Fibroblast of mammary gland (primary cell): Measurements from ENCODE around the gene GLIS1.

Experiments used
- DNase-seq: peaks from one replicate; pipeline ENCODE4 v3.0.0-alpha.2; 2010; ENCODE audit warnings: low read depth
- H3K4me3 ChIP-seq: 2 replicates; pipeline ENCODE4 v1.5.1; 2011; ENCODE audit warnings: low read depth, mild to moderate bottlenecking, low read length, moderate library complexity; ENCODE audit not compliant: control insufficient read depth
- CTCF ChIP-seq: conservative IDR thresholded peaks from 2 replicates; pipeline ENCODE4 v1.5.1; 2011; ENCODE audit warnings: low read depth, low read length, inconsistent platforms; ENCODE audit not compliant: control insufficient read depth, insufficient read depth

Gene GLIS1

DNA sequence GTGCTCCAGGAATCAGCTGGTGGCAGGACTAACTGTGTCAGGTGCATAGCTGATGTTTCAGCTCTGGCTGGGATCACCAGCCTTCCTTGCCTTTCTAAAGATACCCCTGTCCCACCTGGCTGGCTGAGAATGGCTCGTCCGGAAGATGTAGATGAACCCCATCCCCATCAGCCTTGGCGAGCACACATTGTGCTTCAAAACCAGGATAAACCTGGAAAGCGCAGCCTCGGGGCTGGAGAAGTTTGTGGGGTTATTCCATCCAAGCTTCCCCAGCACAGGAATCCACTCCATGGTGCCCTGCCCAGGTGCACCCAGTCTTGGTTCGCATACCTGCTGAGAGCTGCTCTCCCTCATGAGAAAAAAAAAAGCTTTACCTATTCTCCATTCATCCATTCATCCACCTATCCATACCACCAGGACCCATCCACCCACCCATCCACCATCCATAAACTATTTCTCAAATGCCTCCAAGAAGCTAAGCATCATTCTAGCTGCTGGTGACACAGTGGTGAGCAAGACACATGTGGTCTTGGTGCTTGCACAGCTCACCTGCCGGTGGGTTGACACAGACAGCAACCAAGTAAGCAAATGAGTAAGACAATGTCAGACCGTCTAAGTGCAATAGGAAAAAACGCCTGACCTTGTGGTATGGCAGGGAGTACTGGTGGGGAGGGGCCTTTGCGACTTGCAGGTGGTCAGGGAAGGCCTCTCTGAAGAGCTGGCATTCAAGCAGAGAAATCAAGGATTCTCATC, 185.8 kb downstream of the GLIS1 start:
- DNase-seq = no peak
- no peak overlapping the region for H3K4me3 ChIP-seq
- TF ChIP-seq CTCF = no peak

DNA sequence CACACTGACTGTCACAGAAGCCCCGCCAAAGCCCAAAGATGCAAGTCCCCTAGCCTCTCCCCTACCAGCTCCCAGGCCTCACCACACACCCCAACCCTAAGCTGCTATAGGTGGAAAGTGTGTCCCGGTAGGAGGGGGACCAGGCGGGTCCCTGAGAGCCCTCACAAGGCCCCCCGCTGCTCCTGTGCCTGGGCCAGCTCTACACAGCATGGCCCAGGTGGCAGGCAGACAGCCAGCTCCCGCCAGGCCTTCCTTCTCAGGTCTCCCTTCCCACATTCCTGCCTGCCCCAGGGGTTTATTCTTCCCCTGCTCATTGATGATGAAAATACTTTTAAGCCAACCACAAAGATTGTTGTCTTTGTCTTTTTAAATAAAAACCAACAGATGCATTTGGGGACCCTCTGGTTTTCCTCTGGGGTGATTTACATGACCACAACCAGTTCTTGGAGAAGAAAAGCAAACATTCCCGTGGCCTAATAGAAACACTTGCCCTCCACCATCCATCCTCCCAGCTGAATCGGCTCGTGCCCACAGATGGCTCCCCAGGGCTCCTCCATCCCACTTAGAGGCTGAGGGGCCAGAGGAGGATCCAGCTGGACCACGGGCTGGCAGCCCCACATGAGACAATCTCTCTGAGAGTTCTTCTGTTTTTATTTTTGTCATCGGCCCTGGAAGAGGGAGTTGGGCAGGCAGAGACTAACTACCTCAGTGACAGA, 186.7 kb downstream of the GLIS1 start:
- no peak for DNase-seq
- H3K4me3 ChIP-seq = no peak overlapping the region
- TF ChIP-seq CTCF = no peak

DNA sequence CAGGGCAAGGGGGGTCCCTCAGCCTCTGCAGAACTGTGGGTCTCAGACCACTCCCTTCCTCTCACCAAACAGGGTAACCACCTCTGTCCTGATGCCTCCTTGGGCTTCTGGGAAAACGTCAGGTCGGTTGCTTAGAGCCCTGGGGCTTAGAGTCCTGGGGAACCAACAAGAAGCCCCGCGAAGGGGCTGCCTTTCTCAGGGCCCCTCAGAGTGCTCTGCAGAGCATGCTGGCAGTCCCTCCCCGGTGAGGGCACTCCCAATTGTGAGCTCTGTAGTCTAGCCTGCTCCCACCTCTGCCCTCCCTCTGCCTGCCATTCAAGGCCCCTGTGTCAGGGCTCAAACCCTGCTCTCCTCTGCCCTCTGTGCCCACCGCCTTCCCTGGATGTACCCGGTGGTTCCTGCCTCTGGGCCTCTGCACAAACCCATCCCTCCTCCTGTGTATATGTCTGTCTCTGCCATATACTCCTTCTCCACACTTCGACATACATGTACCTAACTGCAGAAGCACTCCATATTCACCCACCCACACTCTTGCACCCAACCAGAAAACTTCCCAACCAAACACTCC, 187.5 kb downstream of the GLIS1 start:
- no peak for TF ChIP-seq CTCF
- H3K4me3 ChIP-seq = no peak overlapping the region
- no peak for DNase-seq

DNA sequence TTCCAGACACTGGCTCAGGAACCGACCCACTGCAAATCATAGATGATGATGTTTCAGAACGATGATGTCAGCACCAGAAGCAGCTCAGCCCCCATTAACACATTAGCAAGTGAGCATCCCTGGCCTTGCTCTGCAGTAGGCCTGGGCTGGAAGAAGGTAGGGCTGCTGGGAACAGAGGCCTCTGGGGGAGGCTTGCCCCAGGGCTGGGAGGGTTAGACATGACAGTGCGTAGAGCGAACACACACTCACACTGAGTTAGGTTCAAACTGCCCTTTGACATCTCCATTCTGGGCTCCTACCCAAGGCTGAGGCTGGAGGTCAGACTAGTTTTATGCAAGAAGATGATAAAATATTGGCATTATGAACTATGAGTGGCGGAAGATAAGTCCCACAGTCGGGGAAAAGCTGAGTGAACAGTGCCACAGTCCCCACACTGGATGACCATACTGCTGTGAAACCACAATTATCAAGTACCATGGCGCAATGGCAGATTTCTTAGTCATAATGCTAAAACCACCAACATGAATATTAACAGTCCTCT, 188.7 kb downstream of the GLIS1 start:
- no peak for TF ChIP-seq CTCF
- H3K4me3 ChIP-seq = no peak overlapping the region
- DNase-seq = peak; percentile 66

DNA sequence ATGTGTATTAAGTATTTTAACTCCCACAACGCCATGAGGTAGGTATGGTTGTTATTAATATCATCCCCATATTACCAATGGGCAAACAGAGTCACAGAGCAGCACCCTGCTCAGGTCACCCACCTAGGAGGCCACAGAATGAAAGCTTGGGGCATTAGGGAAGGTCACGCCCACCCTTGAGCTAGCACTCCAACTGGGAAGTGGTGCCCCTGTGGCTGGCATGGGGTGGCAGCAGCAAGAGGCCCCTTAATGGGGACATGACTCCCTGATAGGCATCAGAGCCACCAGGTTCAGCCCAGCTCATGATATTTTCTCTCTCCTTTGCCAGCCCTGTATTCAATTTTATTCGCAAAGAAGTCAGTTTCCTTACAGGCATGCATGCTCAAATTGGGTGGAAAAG, 189.2 kb downstream of the GLIS1 start:
- H3K4me3 ChIP-seq = no peak overlapping the region
- no peak for TF ChIP-seq CTCF
- DNase-seq = no peak

DNA sequence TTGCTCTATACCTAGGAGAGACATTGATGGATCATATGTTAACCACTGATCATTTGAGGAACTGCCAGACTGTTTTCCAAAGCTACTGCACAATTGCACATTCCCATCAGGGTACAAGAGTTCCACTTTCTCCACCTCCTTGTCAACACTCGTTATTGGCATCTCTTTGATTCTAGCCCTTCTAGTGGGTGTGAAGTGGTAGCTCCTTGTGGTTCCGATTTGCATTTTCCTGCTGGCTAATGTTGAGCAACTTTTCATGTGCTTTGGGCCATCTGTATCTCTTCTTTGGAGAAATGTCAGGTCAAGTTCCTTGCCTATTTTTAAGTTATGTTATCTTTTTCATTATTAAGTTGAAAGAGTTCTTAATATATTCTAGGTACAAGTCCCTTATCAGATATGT, 189.7 kb downstream of the GLIS1 start:
- H3K4me3 ChIP-seq = no peak overlapping the region
- DNase-seq = no peak
- TF ChIP-seq CTCF = no peak
